Measurements from ENCODE around the gene TTYH3. TPM values are rescaled to one million over a fixed set of nuclear protein-coding genes. Genes with fewer than 3 reads are reported as not detected.

The TTYH3 gene
- total RNA-seq, 1 experiment from 2014 or later, result 122 TPM

DNA sequence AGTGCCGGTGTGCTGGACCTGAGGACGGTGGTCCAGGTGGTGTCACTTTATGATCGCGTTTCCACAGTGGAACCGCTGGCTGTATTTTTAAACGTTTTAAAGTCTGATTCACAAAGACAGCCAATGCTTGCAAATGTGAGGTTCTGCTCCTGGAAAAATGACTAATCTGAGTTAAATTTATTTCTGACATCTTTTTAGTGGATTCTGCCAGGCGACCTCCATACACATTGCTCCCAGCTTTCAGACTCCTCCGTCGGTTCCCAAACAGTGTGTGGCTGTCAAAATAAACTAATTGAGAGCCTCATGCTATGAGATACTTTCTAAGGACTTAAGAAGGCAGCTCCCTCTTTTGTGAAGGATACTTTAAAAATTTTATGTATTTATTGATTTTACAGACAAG is 12.7 kb upstream of the TTYH3 start:
- H3K23me2 ChIP-seq (ENCODE audit: insufficient read length, low read depth, low read length, poor library complexity, severe bottlenecking), result no peaks in the 10 kb centered on the region
- no peak overlapping the region for H3K56ac ChIP-seq (ENCODE audit: insufficient read length, low read depth, low read length)
- WGBS (ENCODE audit: extremely low coverage, insufficient read length, low lambda C conversion rate), result no CpG with 5 or more reads among the region's 9 CpGs
- Mint-ChIP-seq H3K4me3 (no peak overlapping the region), H3K4me1 (peaks cover 24 to 40% of the 10 kb centered on the region in 2 experiments), H3K27me3 (ENCODE audit: low read depth) (peaks cover 4% of the 10 kb centered on the region), H3K9me3 (no peaks in the 10 kb centered on the region; a peak in 2 of 5 replicates), H3K27ac (no peak overlapping the region), H3K36me3 (ENCODE audit: insufficient read depth in 1 of 3, low read depth in 3 of 3) (no peaks in the 10 kb centered on the region)
- no peak overlapping the region for H2BK20ac ChIP-seq (ENCODE audit: low read depth, low read length, poor library complexity, severe bottlenecking)
- H3K4ac ChIP-seq (ENCODE audit: low read depth, low read length), result no peak overlapping the region
- H3K9ac ChIP-seq (ENCODE audit: extremely low read depth, insufficient read length, low read length), result no peak overlapping the region
- H3K27ac ChIP-seq (ENCODE audit: insufficient read length, low read depth, low read length), result no peak overlapping the region
- no peaks in the 10 kb centered on the region for H3K9me3 ChIP-seq (ENCODE audit: control insufficient read depth, low read depth, low read length)
- no peak overlapping the region for H2AFZ ChIP-seq (ENCODE audit: low read length)
- no peak overlapping the region for H4K91ac ChIP-seq (ENCODE audit: insufficient read length, low read depth, low read length)
- no peak overlapping the region for H3T11ph ChIP-seq (ENCODE audit: low read length)
- no peak overlapping the region for H2BK15ac ChIP-seq (ENCODE audit: low read depth, low read length)
- H3K18ac ChIP-seq (ENCODE audit: insufficient read length, low read depth, low read length), result no peak overlapping the region
- peaks cover 9% of the 10 kb centered on the region; the same call in 1 of the 2 replicates for H3K4me1 ChIP-seq (ENCODE audit: insufficient read depth, low read length)
- no peak for DNase-seq
- H2BK5ac ChIP-seq (ENCODE audit: insufficient read length, low read length), result no peak overlapping the region
- no peak overlapping the region for H2BK12ac ChIP-seq (ENCODE audit: insufficient read length, low read depth, low read length)
- H3K27me3 ChIP-seq (ENCODE audit: insufficient read depth, low read length), result no peaks in the 10 kb centered on the region
- no peak overlapping the region for H4K8ac ChIP-seq (replicated peaks; ENCODE audit: insufficient read length, low read depth, low read length)
- H2BK120ac ChIP-seq (ENCODE audit: low read depth, low read length, poor library complexity, severe bottlenecking), result no peak overlapping the region
- H2AK5ac ChIP-seq (ENCODE audit: insufficient read length, low read length), result no peak overlapping the region
- no peaks in the 10 kb centered on the region for H3K79me2 ChIP-seq (ENCODE audit: insufficient read depth, low read length)
- TF ChIP-seq, protein P1, sequence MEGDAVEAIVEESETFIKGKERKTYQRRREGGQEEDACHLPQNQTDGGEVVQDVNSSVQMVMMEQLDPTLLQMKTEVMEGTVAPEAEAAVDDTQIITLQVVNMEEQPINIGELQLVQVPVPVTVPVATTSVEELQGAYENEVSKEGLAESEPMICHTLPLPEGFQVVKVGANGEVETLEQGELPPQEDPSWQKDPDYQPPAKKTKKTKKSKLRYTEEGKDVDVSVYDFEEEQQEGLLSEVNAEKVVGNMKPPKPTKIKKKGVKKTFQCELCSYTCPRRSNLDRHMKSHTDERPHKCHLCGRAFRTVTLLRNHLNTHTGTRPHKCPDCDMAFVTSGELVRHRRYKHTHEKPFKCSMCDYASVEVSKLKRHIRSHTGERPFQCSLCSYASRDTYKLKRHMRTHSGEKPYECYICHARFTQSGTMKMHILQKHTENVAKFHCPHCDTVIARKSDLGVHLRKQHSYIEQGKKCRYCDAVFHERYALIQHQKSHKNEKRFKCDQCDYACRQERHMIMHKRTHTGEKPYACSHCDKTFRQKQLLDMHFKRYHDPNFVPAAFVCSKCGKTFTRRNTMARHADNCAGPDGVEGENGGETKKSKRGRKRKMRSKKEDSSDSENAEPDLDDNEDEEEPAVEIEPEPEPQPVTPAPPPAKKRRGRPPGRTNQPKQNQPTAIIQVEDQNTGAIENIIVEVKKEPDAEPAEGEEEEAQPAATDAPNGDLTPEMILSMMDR (conservative IDR thresholded peaks at IDR 0.05), result no peak
- no peak overlapping the region for H3K14ac ChIP-seq (ENCODE audit: insufficient read depth, low read length)
- no peaks in the 10 kb centered on the region for H4K20me1 ChIP-seq (ENCODE audit: control insufficient read depth, insufficient read depth, insufficient read length)
- no peak overlapping the region for H3K4me2 ChIP-seq (ENCODE audit: insufficient read depth, insufficient read length, low read length)
- no peak overlapping the region for H3K23ac ChIP-seq (ENCODE audit: insufficient read length, low read depth, low read length)
- no peaks in the 10 kb centered on the region for H3K79me1 ChIP-seq (ENCODE audit: insufficient read depth, low read depth, low read length, poor library complexity, severe bottlenecking)
- no peak overlapping the region for H4K5ac ChIP-seq (ENCODE audit: insufficient read length, low read depth, low read length)
